Measurements from ENCODE around the gene GFRA1.

The GFRA1 gene

DNA sequence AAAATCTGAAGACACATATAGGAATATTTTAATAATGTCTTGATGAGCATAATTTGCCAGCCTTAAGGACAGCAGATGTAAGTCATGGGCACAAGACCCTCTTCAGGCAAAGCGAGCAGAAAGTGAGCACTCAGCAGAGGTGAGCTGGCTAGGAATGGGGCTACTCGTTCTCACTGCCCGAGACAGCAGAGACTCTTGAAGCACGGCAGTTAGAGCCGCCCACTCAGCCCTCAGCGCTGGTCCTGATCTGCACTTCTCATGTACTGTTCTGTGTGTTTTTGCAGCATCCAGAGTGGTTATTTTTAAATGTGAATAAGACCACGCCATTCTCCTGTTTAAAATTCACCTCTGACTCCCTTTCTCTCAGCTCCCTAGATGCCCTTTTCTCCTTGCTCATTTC lies 65.3 kb downstream of the GFRA1 start:
- no peak overlapping the region for H3K4me3 ChIP-seq (ENCODE audit: low read depth, low read length)
- no peak for DNase-seq (ENCODE audit: low read depth, low spot score)
- in situ Hi-C loops (cut with HindIII; ENCODE audit: low sequenced_read_pairs) = no loop called here
- TF ChIP-seq, protein P1, sequence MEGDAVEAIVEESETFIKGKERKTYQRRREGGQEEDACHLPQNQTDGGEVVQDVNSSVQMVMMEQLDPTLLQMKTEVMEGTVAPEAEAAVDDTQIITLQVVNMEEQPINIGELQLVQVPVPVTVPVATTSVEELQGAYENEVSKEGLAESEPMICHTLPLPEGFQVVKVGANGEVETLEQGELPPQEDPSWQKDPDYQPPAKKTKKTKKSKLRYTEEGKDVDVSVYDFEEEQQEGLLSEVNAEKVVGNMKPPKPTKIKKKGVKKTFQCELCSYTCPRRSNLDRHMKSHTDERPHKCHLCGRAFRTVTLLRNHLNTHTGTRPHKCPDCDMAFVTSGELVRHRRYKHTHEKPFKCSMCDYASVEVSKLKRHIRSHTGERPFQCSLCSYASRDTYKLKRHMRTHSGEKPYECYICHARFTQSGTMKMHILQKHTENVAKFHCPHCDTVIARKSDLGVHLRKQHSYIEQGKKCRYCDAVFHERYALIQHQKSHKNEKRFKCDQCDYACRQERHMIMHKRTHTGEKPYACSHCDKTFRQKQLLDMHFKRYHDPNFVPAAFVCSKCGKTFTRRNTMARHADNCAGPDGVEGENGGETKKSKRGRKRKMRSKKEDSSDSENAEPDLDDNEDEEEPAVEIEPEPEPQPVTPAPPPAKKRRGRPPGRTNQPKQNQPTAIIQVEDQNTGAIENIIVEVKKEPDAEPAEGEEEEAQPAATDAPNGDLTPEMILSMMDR (IDR thresholded peaks at IDR 0.05; ENCODE audit: low read depth, low read length) = no peak

DNA sequence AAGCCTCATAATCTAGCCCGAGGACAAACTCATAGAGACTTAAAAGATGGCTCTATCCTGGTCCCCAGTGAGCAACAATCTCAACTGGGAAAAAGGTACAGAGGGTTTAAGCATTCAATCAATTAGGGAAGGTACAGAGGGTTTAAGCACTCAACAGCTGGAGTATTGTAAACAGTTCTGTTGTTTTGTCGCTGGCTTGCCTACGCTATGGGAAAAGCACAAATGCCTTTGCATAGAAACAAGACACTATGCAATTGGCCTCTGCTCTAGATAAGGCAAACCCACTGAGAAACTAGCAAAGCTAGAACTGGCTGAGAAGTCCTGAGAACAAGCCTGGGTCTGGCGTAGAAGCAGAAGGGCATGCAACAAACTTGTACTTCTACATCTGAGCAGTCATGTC lies 69.3 kb downstream of the GFRA1 start:
- TF ChIP-seq, protein P1 (IDR thresholded peaks at IDR 0.05; ENCODE audit: low read depth, low read length) = no peak
- in situ Hi-C loops (cut with HindIII; ENCODE audit: low sequenced_read_pairs) = no loop called here
- no peak for DNase-seq (ENCODE audit: low read depth, low spot score)
- no peak overlapping the region for H3K4me3 ChIP-seq (ENCODE audit: low read depth, low read length)

DNA sequence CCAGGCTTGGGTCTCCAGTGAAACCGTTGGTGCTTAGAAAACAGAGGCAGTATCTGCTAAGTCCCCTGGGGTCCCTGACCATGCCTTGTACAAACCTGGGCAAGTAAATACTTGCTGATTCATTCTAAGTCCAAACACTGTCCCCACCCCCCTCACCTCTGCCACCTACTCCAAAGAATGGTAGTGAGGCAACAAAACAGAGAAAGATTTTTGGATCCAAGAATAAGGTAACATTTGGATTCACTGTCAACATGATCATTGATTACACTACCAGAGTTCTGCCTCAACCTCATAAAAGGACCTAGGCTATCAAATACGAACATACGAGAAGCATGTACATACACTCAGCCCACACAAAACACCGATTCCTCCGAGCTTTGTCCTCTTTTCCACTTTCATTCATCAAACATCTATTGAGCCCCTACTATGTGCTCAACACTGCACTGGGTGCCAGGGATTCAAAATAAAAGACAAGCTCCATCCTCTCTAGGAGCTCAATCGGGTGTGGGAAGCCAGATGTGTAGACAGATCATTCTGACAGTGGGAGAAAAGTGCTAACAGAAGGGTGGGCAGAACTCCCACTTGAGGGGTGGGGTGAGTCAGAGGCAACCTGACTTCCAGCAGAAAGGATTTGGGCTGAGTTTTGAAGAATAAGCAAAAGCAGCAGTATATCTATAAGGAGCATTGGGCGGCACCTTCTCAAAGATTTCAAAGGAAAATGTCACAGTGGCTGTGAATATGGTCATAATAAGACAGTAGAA lies 71.2 kb downstream of the GFRA1 start:
- H3K4me3 ChIP-seq (ENCODE audit: low read depth, low read length) = no peak overlapping the region
- in situ Hi-C loops (cut with HindIII; ENCODE audit: low sequenced_read_pairs) = no loop called here
- DNase-seq (ENCODE audit: low read depth, low spot score) = no peak
- TF ChIP-seq, protein P1 (IDR thresholded peaks at IDR 0.05; ENCODE audit: low read depth, low read length) = no peak

DNA sequence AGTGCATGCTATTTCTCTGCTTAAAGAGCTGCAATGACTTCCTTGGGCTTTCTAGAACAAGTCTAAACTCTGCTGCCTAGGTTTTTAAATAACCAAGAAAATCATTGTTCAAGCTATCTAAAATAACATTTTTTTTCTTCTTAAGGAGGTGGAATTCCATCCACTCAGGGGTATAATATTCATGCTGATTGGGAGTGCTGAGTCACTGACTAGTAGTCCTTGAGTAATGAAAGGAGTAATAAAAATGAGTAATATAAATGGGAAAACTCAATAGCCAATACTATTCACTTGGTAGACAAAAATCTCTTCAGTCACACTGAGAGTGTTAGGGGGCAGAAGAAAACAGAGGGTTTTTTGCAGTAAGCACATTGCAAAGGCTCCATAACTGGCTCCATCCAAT lies 72.0 kb downstream of the GFRA1 start:
- in situ Hi-C loops (cut with HindIII; ENCODE audit: low sequenced_read_pairs) = no loop called here
- DNase-seq (ENCODE audit: low read depth, low spot score) = peak; percentile 56
- no peak overlapping the region for H3K4me3 ChIP-seq (ENCODE audit: low read depth, low read length)
- TF ChIP-seq, protein P1 (IDR thresholded peaks at IDR 0.05; ENCODE audit: low read depth, low read length) = no peak

DNA sequence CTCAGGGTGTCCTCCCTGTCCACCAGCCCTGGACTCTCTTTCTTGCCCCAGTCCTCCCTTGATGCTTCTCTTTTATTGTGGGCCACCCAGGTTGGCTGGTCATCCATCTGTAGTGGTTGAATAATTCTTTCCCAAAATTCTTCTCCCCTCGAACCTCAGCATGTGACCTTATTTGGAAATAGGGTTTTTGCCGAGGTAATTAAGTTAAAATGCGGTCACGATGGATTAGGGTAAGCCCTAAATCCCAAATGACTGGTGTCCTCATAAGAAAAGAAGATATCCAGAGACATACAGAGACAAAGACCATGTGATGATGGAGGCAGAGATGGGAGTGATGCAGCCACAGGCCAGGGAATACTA lies 74.3 kb downstream of the GFRA1 start:
- TF ChIP-seq, protein P1 (IDR thresholded peaks at IDR 0.05; ENCODE audit: low read depth, low read length) = no peak
- in situ Hi-C loops (cut with HindIII; ENCODE audit: low sequenced_read_pairs) = no loop called here
- no peak overlapping the region for H3K4me3 ChIP-seq (ENCODE audit: low read depth, low read length)
- no peak for DNase-seq (ENCODE audit: low read depth, low spot score)

DNA sequence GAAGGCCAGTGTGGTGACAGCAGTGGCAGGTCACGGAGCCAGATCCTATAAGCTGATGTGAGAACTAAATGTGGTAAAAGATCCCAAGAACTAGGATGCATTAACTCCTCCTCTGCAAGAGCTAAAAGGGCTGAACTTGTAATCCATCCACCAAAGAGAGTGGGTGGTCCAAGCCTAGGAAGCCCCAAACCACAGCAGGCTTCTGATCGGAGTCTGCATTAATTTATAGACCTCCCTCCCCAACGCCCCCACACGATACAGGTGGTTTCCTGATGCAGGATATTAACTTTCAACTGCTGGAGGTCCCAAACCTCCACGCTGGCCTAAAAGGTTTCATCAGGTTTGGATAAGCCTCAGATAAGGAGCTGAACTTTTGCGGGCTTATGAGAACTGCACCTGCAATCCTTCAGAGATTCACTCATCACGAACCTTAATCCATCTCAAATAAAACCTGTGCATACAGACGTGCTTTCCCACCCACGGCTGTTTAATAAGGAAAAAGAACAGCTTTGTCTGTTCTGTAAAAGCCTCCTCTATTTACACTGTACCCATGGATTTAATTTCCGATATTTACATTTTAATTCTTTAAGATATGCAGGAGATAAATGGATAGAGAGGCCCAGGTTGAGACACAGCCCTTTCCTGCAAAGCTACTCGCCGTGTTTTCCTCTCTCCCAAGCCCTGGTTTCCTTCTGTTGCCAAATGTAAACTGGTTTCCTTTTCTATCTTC lies 74.9 kb downstream of the GFRA1 start:
- no peak overlapping the region for H3K4me3 ChIP-seq (ENCODE audit: low read depth, low read length)
- in situ Hi-C loops (cut with HindIII; ENCODE audit: low sequenced_read_pairs) = no loop called here
- TF ChIP-seq, protein P1 (IDR thresholded peaks at IDR 0.05; ENCODE audit: low read depth, low read length) = no peak
- no peak for DNase-seq (ENCODE audit: low read depth, low spot score)
